ENCODE results near the gene FNDC3B. TPM values are rescaled to one million over a fixed set of nuclear protein-coding genes. Genes with fewer than 3 reads are reported as not detected.

The FNDC3B gene
- total and polyA plus RNA-seq, 2 donors (not counting 3 experiments of a cell fraction or from before 2014, with no cell fraction given) = 91.6 to 295 TPM

DNA sequence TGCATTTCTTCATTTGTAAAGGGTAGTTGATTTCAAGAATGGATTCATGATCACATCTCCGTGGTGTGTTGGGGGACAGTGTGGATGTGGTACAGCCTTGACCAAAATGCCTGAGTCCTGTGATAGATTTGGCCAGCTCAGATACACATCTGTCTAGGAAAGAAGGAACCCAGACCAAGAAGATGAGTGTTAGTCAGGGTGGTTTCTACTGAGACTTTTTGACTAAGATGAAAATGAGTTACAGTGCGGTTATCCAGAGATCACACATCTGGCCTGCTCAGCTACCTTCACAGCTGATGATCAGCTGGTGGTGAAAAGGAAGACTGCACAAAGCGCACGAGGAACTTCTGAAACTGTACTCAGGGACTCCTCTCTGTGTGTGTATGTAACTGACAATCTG, 68.0 kb downstream of the FNDC3B start:
- no peak overlapping the region for H3K4me2 ChIP-seq (ENCODE audit: insufficient read depth, low read length)
- peaks cover under 1% of the 10 kb centered on the region for H3K4me1 ChIP-seq (ENCODE audit: control insufficient read depth, extremely low read depth, insufficient read depth, low read length)
- no peaks in the 10 kb centered on the region for H3K9me1 ChIP-seq (replicated peaks; ENCODE audit: control insufficient read depth, extremely low read depth, insufficient read depth, low read length)
- H3K9ac ChIP-seq (replicated peaks; ENCODE audit: extremely low read depth, insufficient read depth, low read length) = no peak overlapping the region
- H4K20me1 ChIP-seq (replicated peaks; ENCODE audit: control insufficient read depth, extremely low read depth, insufficient read depth, low read length) = peaks cover 22% of the 10 kb centered on the region
- FAIRE-seq (no peak), DNase-seq (ENCODE audit: low read depth, low spot score) (no peak)
- TF ChIP-seq, protein P1, sequence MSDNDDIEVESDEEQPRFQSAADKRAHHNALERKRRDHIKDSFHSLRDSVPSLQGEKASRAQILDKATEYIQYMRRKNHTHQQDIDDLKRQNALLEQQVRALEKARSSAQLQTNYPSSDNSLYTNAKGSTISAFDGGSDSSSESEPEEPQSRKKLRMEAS (IDR thresholded peaks at IDR 0.05; ENCODE audit: insufficient read depth, insufficient read length) = no peak
- no peak for TF ChIP-seq JUN (IDR thresholded peaks at IDR 0.05; ENCODE audit: borderline replicate concordance, insufficient read depth, insufficient read length, low read depth)
- no peak for TF ChIP-seq GATA2 (IDR thresholded peaks at IDR 0.05; ENCODE audit: insufficient read depth, insufficient read length, low read depth, low read length)
- TF ChIP-seq EZH2 (IDR thresholded peaks at IDR 0.05; ENCODE audit: borderline replicate concordance, low read depth, low read length, severe bottlenecking) = no peak
- TF ChIP-seq FOS (IDR thresholded peaks at IDR 0.05; ENCODE audit: borderline replicate concordance, insufficient read depth, low read length) = no peak
- TF ChIP-seq, protein P2, sequence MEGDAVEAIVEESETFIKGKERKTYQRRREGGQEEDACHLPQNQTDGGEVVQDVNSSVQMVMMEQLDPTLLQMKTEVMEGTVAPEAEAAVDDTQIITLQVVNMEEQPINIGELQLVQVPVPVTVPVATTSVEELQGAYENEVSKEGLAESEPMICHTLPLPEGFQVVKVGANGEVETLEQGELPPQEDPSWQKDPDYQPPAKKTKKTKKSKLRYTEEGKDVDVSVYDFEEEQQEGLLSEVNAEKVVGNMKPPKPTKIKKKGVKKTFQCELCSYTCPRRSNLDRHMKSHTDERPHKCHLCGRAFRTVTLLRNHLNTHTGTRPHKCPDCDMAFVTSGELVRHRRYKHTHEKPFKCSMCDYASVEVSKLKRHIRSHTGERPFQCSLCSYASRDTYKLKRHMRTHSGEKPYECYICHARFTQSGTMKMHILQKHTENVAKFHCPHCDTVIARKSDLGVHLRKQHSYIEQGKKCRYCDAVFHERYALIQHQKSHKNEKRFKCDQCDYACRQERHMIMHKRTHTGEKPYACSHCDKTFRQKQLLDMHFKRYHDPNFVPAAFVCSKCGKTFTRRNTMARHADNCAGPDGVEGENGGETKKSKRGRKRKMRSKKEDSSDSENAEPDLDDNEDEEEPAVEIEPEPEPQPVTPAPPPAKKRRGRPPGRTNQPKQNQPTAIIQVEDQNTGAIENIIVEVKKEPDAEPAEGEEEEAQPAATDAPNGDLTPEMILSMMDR (IDR thresholded peaks at IDR 0.05; ENCODE audit: extremely low read depth in 1 of 2, insufficient read depth in 1 of 2, low read depth in 1 of 2, low read length in 2 of 2) = no peak
- TF ChIP-seq POLR2A (IDR thresholded peaks at IDR 0.05; ENCODE audit: low read depth, low read length) = no peak
- no peak for TF ChIP-seq POLR2AphosphoS5 (IDR thresholded peaks at IDR 0.05; ENCODE audit: insufficient read depth, low read depth, low read length)
- no peak for TF ChIP-seq MYC (IDR thresholded peaks at IDR 0.05; ENCODE audit: low read depth, low read length)
- H3K9me3 ChIP-seq (replicated peaks; ENCODE audit: control insufficient read depth, insufficient read depth, low read length) = no peaks in the 10 kb centered on the region
- no peaks in the 10 kb centered on the region for H3K27me3 ChIP-seq (ENCODE audit: control insufficient read depth in 2 of 2, insufficient read depth in 2 of 2, low read length in 2 of 2)
- H3K4me3 ChIP-seq (replicated peaks in 1 of 3; ENCODE audit: insufficient read depth in 1 of 3, low read depth in 1 of 3, low read length in 3 of 3) = no peak overlapping the region
- H3K36me3 ChIP-seq (ENCODE audit: control insufficient read depth in 2 of 2, extremely low read depth in 1 of 2, insufficient read depth in 2 of 2, low read length in 2 of 2) = peaks cover 3 to 12% of the 10 kb centered on the region in 2 experiments
- ChIA-PET CTCF (interaction anchor here (1.3 kb wide), 1 partner anchor 10 kb away, joined by 5 read pairs; no protein-coding TSS in a partner anchor), POLR2A (no interaction called here)
- BruUV-seq (replicated peaks) = no TSS peak
- intact Hi-C loops (cut with micrococcal nuclease) (no loop called here), dilution Hi-C loops (cut with MboI; ENCODE audit: extremely low pct_ligation_motif_present, low sequenced_read_pairs) (no loop called here)
- no peak overlapping the region for H2AFZ ChIP-seq (ENCODE audit: low read depth, low read length)
- H3K27ac ChIP-seq (ENCODE audit: insufficient read depth, low read depth, low read length) = no peak overlapping the region
- peaks cover 92% of the 10 kb centered on the region for H3K79me2 ChIP-seq (ENCODE audit: control insufficient read depth, insufficient read depth, low read length)
